A673 (cell line): ENCODE results near the gene AP5B1. TPM values are rescaled to one million over a fixed set of nuclear protein-coding genes. Genes with fewer than 3 reads are reported as not detected.
A peak's percentile ranks its signal among the peaks of the same experiment; 100 is the strongest.

Experiments used
- BruUV-seq: library from RNA; stranded (reverse); fragments of 400-500 nt; replicated peaks from 2 replicates; lab custom pipeline; 2021; lab: Mats Ljungman, UMichigan
- CTCF ChIA-PET: fragments of 300-600 bp; sonication (Branson Sonifier 250); formaldehyde crosslinking; loops from one replicate; lab custom pipeline; 2022; ENCODE audit warnings: antibody characterized with exemption; lab: Charles Lee
- POLR2A ChIA-PET: fragments of 300-600 bp; sonication (Branson Sonifier 250); formaldehyde crosslinking; loops from one replicate; lab custom pipeline; 2022; ENCODE audit warnings: antibody characterized with exemption; ENCODE audit not compliant: low non-redundant PET; lab: Charles Lee
- DNase-seq: peaks from one replicate; pipeline ENCODE4 v3.0.0-alpha.2; 2015; ENCODE audit warnings: low spot score
- H3K27ac ChIP-seq: fragments of 200-600 bp; sonication (generic); 2 replicates; pipeline ENCODE4 v1.5.1; 2016; ENCODE audit warnings: mixed run types, low read depth, mild to moderate bottlenecking, mixed read lengths, antibody characterized with exemption, low read length; ENCODE audit not compliant: poor library complexity, severe bottlenecking
- H3K27me3 ChIP-seq: fragments of 200-600 bp; sonication (generic); replicated peaks from 2 replicates; pipeline ENCODE4 v1.6.1; 2017; ENCODE audit warnings: mixed run types, low read depth, mild to moderate bottlenecking, mixed read lengths, antibody characterized with exemption, low read length; ENCODE audit not compliant: insufficient read depth, poor library complexity
- H3K36me3 ChIP-seq: fragments of 200-600 bp; sonication (generic); 2 replicates; pipeline ENCODE4 v1.6.1; 2016; ENCODE audit warnings: mixed run types, mild to moderate bottlenecking, mixed read lengths, antibody characterized with exemption, low read length; ENCODE audit not compliant: insufficient read depth, poor library complexity, severe bottlenecking
- H3K4me1 ChIP-seq: fragments of 200-600 bp; sonication (generic); 2 replicates; pipeline ENCODE4 v1.6.1; 2017; ENCODE audit warnings: mixed run types, mild to moderate bottlenecking, mixed read lengths, antibody characterized with exemption, low read length; ENCODE audit not compliant: insufficient read depth, poor library complexity, severe bottlenecking
- H3K4me3 ChIP-seq: fragments of 200-600 bp; sonication (generic); 2 replicates; pipeline ENCODE4 v1.5.1; 2016; ENCODE audit warnings: low read depth, mixed run types, mild to moderate bottlenecking, mixed read lengths, low read length; ENCODE audit not compliant: poor library complexity, severe bottlenecking
- H3K9me3 ChIP-seq: fragments of 200-600 bp; sonication (generic); 2 replicates; pipeline ENCODE4 v1.6.1; 2016; ENCODE audit warnings: mixed run types, low read depth, mild to moderate bottlenecking, mixed read lengths, antibody characterized with exemption, low read length; ENCODE audit not compliant: poor library complexity, severe bottlenecking
- EZH2 ChIP-seq: fragments of 200-600 bp; sonication (generic); IDR thresholded peaks from 2 replicates; pipeline ENCODE4 v1.6.1; 2017; ENCODE audit warnings: borderline replicate concordance, low read depth, mild to moderate bottlenecking, mixed read lengths, antibody characterized with exemption, low read length; ENCODE audit not compliant: poor library complexity, severe bottlenecking
- intact Hi-C: fragments of 100-400 bp; cut with micrococcal nuclease; formaldehyde crosslinking; loops from one replicate; pipeline ENCODE4 v1.10.0; 2022; ENCODE audit not compliant: unreplicated experiment
- total RNA-seq: library from RNA; stranded (reverse); gene quantifications from 2 replicates; pipeline ENCODE4 v1.2.3, GENCODE V29; 2021
- TF ChIP-seq, protein P1 (sequence below): fragments of 300-800, 200-600 bp; sonication (generic); conservative IDR thresholded peaks from 2 replicates; pipeline ENCODE4 v1.5.1; 2017; ENCODE audit warnings: low read depth, mild to moderate bottlenecking, antibody characterized with exemption, low read length, moderate library complexity, mixed read lengths

The AP5B1 gene
- total RNA-seq, 1 experiment from 2014 or later, result 22.5 TPM

DNA sequence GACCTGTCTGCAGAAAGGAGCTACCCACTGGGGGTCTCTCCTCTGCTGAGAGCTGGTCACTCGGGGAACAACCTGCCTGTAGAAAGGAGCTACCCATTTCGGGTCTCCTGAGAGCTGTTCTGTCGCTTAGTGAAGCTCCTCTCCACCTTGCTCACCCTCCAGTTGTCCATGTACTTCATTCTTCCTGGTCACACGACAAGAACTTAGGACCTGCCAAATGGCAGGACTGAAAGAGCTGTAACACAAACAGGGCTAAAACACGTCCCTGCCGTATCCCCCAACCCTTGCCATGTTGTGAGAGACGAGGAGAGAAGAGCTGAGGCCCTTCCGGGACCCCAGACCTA is 36.1 kb downstream of the AP5B1 start:
- Histone ChIP-seq H3K4me1 (no peaks in the 10 kb centered on the region), H3K27me3 (peaks cover 15% of the 10 kb centered on the region), H3K9me3 (no peaks in the 10 kb centered on the region), H3K36me3 (no peaks in the 10 kb centered on the region), H3K27ac (no peak overlapping the region), H3K4me3 (no peak overlapping the region)
- no peak for TF ChIP-seq EZH2
- TF ChIP-seq, protein P1, sequence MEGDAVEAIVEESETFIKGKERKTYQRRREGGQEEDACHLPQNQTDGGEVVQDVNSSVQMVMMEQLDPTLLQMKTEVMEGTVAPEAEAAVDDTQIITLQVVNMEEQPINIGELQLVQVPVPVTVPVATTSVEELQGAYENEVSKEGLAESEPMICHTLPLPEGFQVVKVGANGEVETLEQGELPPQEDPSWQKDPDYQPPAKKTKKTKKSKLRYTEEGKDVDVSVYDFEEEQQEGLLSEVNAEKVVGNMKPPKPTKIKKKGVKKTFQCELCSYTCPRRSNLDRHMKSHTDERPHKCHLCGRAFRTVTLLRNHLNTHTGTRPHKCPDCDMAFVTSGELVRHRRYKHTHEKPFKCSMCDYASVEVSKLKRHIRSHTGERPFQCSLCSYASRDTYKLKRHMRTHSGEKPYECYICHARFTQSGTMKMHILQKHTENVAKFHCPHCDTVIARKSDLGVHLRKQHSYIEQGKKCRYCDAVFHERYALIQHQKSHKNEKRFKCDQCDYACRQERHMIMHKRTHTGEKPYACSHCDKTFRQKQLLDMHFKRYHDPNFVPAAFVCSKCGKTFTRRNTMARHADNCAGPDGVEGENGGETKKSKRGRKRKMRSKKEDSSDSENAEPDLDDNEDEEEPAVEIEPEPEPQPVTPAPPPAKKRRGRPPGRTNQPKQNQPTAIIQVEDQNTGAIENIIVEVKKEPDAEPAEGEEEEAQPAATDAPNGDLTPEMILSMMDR, result 0 out of 2 replicates have a peak, but pooled peaks have one; percentile 2
- ChIA-PET CTCF (interaction anchor here (0.7 kb wide), 1 partner anchor 167 kb away, joined by 11 read pairs; no protein-coding TSS in a partner anchor), POLR2A (no interaction called here)
- no TSS peak for BruUV-seq
- DNase-seq, result no peak
- intact Hi-C loops, result no loop called here

DNA sequence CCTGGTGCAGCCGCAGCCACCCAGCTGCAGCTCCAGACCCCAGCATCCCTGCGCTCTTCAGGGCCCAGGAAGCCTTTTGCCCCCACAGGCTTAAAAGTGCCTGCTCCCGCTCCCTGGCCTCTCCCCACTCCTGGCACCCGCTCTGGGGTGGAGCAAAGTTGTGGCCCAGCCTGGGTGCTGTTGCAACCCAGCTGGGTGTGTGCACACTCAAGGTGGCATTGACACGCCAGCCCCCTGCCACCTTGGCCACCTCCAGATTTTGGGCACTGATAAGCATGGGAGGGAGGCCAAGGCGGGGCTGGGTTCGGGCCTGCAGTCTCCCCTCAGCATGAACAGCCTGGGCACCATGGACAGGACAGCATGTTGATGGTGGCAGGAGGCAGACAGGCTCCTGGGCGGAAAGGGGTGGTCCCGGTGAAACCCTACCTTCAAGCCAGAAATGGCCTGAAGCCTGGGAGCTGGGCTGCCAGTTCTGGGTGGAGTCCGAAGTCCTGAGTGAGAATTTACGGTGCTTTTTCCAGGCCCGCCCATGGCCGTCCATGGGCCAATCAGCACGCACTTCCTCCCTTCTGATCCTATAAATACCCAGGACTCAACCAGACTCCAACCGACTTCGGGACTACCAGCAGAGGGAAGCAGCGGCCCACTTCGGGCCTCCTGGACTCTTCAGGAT is 36.6 kb downstream of the AP5B1 start:
- no peak for TF ChIP-seq EZH2
- TF ChIP-seq, protein P1, result peak; percentile 61
- Histone ChIP-seq H3K27ac (no peak overlapping the region), H3K36me3 (no peaks in the 10 kb centered on the region), H3K27me3 (peaks cover 12% of the 10 kb centered on the region), H3K9me3 (no peaks in the 10 kb centered on the region), H3K4me3 (no peak overlapping the region), H3K4me1 (no peaks in the 10 kb centered on the region)
- CTCF ChIA-PET, result interaction anchor here (0.7 kb wide), 1 partner anchor 168 kb away, joined by 11 read pairs; no protein-coding TSS in a partner anchor
- no TSS peak for BruUV-seq
- POLR2A ChIA-PET, result interaction anchor here (0.6 kb wide), 1 partner anchor 32 kb away, joined by 3 read pairs; the partner anchor contains the start of gene KAT5
- peak; percentile 62 for DNase-seq
- intact Hi-C loops, result no loop called here

DNA sequence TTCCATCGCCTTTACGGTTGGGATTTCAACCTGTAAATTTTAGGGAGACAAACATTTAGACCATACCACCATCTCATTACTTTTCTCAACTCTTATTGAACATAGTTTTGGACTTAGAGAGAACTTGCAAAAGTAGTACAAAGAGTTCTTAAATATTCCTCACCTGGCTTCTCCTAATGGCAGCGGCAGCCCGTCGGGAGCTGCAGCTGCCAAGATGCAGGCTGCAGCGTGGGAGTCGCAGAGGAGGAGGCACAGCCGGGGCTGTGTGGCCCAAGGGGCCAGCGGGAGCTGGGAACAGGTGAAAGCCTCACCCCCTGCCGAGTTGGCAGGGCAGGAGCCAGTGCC is 37.1 kb downstream of the AP5B1 start:
- BruUV-seq, result no TSS peak
- Histone ChIP-seq H3K4me3 (no peak overlapping the region), H3K9me3 (no peaks in the 10 kb centered on the region), H3K36me3 (no peaks in the 10 kb centered on the region), H3K27ac (no peak overlapping the region), H3K27me3 (peaks cover 12% of the 10 kb centered on the region), H3K4me1 (no peaks in the 10 kb centered on the region)
- POLR2A ChIA-PET, result interaction anchor here (0.6 kb wide), 1 partner anchor 32 kb away, joined by 3 read pairs; the partner anchor contains the start of gene KAT5
- CTCF ChIA-PET, result no interaction called here
- intact Hi-C loops, result no loop called here
- TF ChIP-seq EZH2, result no peak
- TF ChIP-seq, protein P1, result no peak
- DNase-seq, result no peak
